GM21390 (cell line): ENCODE results near the gene GRPEL1.
A peak's percentile ranks its signal among the peaks of the same experiment; 100 is the strongest.

Experiments used
- ATAC-seq: cut with Tn5 transposase; IDR thresholded peaks from one replicate; pipeline ENCODE4 v1.9.1; 2021; ENCODE audit not compliant: unreplicated experiment

GRPEL1 gene

DNA sequence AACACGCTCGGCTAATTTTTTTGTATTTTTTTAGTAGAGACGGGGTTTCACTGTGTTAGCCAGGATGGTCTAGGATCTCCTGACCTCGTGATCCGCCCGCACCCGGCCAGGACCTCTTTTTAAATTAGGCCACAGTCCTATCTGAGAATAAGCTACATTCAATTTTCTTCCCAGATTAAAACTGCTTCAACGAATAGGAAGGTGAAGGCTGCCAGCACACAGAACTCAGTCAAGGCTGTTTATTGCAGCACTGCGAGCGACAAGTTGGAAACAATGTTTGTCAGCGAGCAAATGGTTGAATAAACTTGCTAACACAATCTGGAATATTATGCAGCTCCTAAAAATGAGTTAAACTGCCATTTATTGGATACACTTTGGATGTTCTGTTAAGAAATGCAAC lies 1.9 kb downstream of the GRPEL1 start:
- ATAC-seq = no peak

DNA sequence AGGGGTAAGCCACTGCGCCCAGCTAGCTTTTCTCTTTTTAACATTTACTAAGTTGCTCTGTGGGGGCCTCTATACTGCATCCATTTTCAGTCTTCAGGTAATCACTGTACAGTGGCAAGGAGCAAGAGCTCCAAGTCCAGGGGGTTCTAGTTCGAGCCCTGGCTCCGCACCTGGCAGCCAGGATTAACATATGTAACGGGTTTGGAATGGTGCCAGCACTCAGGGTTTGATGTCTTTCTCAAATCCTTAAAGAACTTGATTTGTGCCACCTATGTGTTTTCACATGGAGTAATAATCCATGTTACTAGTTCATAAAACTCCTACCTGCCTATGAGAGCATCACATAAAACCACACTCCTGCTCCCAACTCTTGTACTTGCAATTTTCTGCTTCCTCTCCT lies 4.5 kb downstream of the GRPEL1 start:
- no peak for ATAC-seq

- no peak for ATAC-seq
Measured at GRCh38 chr4:7062816-7063215, 5.0 kb downstream of the GRPEL1 start.

DNA sequence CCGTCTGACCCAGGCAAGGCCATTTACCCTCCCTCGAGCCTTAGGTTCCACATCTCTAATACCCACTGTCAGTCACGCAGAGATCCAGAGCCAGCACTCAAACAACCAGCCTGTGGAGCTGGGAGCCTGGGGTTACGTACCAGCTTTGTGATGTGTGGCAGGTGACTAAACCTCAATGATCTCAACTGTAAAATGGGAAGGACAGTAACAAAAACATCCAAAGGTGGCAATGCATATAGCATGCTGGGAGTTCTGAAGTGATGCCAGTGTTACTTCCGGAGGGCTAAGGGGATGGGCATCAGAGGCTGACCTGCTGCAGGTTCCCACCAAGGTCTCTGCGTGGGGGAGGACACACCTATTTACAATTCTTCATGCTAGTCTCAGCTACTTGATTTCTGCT lies 6.0 kb downstream of the GRPEL1 start:
- ATAC-seq = no peak

DNA sequence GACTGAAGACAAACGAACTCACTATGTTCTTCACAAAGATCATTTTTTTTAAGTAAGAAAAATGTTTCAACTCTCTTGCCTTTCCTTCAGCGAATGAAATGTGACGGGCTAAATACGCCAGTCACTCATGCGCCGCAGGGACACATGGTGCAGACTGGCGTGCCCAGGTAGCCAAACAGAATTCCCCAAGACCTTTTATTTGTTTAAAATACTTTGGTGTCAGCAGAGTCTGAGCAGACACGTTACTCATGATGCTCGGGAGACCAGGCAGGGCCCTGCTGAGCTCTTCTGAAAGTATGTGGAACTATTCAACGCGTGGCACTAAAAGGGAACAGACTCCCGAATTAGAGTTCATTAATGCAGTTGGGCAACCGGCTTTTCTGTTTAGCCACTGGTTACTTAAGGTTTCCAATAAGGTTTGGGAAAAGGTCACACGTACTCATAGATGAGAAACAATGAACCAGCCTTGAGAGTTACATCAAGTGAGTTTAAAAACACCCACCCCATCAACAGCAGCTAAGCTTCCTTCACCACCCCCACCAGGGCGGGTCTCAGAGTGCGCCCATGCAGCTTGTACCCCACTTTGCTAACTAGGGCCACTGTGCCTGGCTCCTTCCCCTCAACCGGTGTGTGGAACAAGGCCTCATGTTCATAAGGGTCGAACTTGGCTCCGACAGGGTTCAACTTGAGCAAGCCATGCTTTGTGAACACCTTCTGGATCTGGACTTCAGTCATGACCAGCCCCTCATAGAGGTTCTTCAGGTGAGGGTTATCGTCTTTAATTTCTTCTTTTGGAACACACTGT lies 7.3 kb downstream of the GRPEL1 start:
- no peak for ATAC-seq

- no peak for ATAC-seq
Measured at GRCh38 chr4:7059662-7060061, 8.2 kb downstream of the GRPEL1 start.

GRCh38 chr4:7058792-7059191 lies 9.1 kb downstream of the GRPEL1 start:
- peak; percentile 26 for ATAC-seq

DNA sequence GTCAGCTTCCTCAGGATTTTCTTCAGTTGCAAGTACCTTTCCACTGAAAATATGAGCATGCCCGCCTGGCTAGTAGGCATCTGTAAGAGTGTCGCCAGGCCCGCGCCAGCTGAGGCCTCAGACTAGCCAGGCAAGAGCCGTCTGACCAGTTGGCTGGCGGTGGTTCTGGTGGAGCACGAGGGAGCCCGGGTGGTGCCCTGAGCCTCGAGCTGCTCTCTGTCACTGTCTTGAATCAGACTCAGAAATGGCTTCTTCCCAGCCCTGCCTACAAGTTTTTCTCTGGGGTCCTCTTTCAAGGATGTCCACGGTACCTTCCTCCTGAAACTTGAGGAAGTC lies 11.9 kb downstream of the GRPEL1 start:
- ATAC-seq = no peak

DNA sequence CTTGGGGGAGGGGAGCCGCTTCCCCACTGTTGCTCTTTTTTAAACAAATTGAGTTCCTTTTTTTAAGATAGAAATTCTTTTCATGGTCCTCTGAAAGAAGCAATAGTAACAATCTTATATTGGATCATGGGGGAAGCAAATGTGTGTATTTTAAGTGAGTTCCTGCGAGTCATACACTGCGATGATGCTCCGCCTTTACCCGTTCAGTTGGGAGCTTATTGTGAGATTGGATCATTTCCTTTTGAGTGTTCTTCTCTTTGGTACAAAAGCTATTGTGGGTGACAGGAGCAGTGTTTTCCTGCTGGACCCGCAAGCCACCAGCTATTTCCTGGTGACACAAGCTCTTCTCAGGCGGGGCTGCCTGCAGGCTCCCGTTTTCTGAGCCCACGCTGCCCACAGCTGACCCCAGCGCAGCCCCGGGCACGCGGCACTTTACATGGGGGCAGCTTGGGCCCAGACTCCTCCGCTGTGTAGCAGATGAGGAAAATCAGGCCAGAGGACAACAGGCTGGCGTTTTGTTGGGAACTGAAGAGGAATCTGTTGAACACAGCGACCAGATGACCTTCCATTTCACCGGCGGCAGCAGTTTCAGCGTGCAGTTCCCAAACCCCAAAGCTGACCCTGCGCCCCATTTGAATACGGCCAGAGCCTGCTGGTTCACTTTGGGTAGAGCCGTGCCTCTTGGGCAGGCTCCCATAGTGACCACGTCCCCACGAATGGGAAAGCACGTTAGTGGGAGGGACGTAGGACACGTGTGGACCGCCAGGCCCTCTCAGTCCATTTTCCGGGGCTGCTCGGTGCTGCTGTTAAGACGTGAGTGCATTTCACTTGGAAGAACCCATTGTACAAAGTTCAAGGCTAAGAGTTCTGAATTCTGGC lies 12.5 kb downstream of the GRPEL1 start:
- no peak for ATAC-seq

DNA sequence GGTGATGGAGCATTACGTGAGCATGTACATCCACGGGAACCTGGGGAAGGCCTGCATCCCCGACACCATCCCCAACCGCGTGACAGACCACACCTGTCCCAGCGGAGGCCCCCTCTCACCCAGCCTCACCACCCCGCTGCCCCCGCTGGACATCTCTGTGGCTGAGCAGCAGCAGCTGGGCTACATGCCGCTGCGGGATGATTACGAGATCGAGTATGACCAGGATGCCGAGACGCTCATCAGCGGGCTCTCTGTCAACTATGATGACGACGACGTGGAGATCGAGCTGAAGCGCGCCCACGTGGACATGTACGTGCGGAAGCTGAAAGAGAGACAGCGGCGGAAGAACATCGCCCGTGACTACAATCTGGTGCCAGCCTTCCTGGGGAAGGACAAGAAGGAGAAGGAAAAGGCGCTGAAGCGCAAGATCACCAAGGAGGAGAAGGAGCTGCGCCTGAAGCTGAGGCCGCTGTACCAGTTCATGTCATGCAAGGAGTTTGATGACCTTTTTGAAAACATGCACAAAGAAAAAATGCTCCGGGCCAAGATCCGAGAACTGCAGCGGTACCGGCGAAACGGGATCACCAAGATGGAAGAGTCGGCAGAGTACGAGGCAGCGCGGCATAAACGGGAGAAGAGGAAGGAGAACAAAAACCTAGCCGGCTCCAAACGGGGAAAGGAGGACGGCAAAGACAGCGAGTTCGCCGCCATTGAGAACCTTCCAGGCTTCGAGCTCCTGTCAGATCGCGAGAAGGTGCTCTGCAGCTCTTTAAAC lies 13.6 kb downstream of the GRPEL1 start:
- no peak for ATAC-seq

DNA sequence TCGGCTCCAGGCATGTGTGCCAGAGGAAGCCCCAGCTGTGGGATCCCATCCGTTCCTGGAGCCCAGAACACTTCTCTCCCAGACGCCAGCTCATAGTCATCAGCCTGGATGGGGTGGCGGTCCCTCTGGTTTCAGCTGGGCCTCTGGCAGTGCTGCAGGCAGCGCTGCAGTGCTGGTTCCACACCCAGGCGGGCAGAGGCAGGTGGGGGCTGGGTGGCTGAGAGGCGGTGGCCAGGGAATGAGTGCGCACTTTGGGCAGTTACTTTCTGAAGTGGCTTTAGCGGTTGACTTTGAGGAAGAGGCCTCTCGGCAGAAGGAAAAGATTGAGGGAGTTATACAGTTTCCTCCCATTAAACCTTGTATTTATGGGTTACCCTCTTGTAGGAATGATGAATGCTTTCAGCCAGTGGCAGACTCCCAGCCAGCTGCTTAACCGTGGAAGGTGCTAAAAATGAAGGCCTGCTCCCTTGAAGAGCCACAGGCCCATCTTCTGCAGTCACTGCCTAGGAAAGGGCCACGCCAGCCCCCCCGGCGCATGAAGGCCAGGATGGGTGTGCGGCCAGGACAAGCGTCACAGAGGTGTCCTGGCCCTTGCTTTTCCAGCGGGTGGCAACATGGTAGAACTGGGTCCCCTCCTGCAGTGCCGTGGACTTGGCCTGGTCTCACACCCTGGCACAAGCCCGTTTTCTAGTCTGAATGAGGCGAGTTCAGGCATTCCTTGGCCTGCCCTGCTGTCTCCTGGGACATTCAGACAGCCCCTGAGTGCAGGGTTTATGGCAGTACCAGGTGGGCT lies 14.7 kb downstream of the GRPEL1 start:
- ATAC-seq = no peak

- ATAC-seq = no peak
Measured at GRCh38 chr4:7052313-7052712, 15.6 kb downstream of the GRPEL1 start.

DNA sequence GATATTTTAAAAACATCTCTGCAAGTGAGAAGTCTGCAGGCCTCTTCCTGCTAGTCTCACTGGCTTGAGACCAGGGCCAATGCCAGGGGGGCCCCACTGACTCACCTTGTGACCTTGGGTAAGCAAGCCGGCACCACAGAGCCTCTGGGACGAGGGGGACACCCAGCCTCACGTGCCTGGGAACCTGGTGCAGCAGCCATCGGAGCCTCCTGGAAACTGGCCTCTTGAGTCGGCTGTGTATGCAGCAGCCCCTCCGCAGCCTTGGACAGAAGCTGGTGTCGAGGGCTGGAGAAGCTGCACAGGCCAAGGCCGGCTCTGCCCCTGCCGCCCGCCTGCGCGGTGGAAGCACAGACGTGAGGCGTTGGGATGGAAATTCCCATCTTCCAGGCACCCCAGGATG lies 16.0 kb downstream of the GRPEL1 start:
- no peak for ATAC-seq

- ATAC-seq = no peak
Measured at GRCh38 chr4:7051144-7051495, 16.7 kb downstream of the GRPEL1 start.

- ATAC-seq = no peak
Measured at GRCh38 chr4:7050481-7051143, 17.3 kb downstream of the GRPEL1 start.

- no peak for ATAC-seq
Measured at GRCh38 chr4:7049739-7050138, 18.1 kb downstream of the GRPEL1 start.

GRCh38 chr4:7049295-7049694 lies 18.6 kb downstream of the GRPEL1 start:
- ATAC-seq = no peak

- no peak for ATAC-seq
Measured at GRCh38 chr4:7048642-7049041, 19.2 kb downstream of the GRPEL1 start.

DNA sequence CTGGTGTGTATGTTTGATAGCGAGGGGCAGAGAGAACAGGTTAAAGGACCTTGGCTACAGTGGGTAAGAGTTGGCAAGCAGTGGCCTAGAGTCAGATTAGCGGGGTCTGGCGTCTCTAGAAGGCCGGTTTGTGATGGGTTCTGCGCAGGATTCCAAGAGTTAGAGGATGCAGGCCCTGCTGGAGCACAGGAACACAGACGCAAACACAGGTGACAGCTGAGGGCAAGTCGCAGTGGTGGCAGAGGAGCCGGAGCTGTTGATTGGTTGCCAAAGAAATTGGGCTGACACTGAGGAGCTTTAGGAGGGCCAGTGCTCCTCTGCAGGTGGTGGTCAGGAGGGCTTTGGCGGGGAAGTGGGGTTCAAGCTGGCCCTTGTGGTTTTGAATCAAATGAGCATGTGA lies 20.9 kb downstream of the GRPEL1 start:
- no peak for ATAC-seq
